Measurements from ENCODE around the gene INTS14.

INTS14 gene

DNA sequence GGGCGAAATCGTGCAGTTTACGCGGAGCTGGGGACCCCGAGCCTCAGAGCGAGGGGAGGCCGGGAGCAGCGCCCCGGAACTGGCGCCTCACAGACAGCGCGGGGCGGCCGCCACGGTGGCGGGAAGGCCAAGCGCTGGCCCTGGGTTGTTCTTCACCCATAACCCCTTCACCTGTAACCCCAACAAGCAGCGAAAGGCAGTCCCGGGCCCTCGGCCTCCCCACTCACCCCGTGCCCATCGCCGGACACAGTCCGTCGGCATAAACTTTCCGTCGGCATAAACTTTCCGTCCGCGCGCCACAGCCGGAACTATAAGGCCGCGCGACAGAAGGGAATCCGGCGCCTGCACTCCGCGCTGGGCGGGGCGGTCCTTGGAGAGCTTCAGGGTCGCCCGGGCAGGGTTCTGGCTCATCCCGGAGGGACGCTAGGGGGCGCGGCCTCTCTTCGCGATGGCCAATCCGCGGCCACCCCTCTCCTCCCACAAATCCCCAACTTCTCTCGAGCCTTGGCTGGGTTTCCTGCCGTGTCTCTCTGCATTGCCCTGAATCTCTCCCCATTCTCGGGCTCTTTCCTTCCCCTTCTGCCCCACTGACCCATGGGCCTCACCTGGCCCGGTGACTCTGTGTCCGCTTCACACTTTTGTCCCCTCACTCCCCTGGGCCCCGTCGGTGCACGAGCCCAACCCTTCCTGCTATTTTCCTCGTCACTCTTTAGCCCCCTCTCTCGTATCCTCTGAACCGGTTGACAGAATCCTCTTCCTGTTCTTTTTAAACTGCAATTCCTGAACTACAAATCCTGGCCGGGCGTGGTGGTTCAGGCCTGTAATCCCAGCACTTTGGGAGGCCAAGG, at the start of gene INTS14:
Gene INTS14, minus strand, starts transcription at position 261 of the 848 bp plus-strand sequence. CDS start 3,751 bp downstream, outside the sequence.
- peak; percentile 87 for DNase-seq

DNA sequence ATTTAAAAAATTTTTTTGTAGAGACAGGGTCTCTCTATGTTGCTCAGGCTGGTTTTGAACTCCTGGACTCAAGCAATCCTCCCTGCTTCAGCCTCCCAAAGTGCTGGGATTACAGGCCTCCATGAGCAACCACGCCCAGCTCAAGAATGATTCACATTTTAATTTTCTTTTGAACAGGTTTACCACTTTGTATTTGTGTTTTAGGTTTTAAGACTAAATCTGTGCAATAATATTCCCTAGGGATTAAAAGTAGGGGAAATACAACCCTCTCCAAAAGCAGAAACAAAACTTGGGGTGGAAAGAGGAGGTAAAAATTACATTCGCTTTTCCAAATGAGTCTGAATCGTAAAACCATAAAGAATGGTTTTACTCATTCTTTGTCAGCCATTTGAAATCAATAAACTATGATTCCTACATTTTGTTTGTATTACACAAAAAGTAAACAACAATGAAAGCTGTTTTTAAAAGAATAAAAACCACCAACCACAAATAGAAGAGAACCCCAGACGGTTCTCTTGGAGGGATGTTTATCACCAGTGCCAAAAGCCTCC, 48.6 kb upstream of the INTS14 start:
- no peak for DNase-seq

DNA sequence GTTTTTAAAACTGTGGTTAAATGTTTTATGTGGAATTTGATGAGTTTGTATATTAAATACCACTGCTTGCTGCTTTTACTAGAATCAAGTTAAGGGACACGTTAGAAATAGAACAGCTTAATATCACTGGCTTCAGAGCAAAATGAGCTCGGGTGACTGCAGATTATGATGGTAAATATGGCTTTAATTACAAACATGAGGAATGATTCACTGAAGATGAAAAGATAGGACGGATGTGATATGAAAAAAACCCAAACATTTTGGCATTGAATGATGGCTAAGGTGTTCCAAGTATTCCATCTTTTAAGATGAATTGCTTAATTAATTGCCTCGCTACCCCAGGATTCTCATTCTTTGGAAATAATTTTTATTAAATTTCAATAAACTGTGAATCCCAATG, 44.5 kb upstream of the INTS14 start:
- DNase-seq, result no peak

- no peak for DNase-seq
Observed at GRCh38 chr15:65655026-65655425, 44.1 kb upstream of the INTS14 start.

DNA sequence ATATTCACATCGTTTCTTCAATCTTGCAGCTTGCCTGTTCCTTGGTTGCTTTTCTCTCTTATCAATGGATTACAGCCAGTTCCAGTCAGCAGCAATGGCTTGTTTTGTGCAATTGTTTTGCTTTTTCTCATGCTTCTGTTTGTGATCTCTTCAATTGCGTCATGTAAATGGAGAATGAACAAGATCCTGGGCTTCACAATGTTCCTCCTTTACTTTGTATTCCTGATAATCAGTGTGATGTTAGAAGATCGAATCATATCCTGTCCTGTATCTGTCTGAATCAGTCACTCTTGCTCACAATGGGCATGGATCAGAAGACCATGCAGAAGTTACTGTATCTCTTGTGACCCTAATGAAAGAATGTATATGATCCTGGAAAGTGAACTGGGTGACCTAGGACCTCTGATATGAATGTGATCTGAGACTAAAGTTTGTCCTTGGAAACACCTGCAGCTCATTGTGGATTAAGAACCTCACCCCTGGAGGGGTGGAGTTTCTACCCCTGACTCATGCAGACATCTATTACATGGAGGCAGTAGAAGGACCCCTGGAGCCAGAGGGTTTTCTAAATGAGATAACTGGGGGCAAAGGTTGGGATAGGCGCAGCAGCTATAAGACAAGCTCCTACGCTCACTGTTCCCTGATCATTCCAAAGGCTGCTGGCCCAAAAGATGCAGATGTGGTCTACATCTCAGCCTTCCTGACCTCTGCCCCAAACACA, 43.0 kb upstream of the INTS14 start:
- DNase-seq, result no peak

GRCh38 chr15:65653341-65653740, 42.4 kb upstream of the INTS14 start:
- no peak for DNase-seq

- no peak for DNase-seq
Observed at GRCh38 chr15:65651831-65652749, 41.2 kb upstream of the INTS14 start.

DNA sequence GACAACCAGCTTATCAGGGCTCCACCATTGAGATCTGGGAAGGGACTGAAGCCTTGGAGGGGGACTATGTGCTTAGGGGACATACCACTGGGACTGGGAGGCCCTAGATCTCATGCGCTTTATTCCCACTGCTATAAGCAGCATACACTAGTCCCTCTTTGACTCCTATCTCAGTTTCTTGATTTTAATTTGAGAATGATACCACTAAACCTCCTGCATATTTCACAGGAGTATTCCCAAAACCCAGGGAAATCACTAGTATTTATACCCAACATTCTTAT, 40.1 kb upstream of the INTS14 start:
- no peak for DNase-seq

DNA sequence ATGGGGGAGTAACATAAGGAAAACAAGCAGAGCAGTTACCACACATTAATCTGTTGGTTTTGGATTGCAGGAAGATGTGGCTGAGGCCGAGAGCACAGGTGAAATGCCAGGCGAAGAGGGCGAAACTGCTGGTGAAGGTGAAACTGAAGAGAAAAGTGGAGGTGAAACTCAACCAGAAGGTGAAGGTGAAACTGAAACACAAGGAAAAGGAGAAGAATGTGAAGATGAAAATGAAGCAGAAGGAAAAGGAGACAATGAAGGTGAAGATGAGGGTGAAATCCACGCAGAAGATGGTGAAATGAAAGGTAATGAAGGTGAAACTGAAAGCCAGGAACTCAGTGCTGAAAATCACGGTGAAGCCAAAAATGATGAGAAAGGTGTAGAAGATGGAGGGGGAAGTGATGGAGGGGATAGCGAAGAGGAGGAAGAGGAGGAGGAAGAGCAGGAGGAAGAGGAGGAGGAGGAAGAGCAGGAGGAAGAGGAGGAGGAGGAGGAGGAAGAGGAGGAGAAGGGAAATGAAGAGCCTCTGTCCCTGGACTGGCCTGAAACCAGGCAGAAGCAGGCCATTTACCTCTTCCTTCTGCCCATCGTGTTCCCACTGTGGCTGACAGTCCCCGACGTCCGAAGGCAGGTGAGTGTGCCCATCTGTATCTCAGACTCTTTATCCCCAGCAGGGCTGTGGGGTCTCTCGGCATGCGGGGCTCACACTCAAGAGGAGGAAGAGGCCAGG, 39.5 kb upstream of the INTS14 start:
- DNase-seq, result no peak

GRCh38 chr15:65646486-65646885, 35.6 kb upstream of the INTS14 start:
- no peak for DNase-seq

DNA sequence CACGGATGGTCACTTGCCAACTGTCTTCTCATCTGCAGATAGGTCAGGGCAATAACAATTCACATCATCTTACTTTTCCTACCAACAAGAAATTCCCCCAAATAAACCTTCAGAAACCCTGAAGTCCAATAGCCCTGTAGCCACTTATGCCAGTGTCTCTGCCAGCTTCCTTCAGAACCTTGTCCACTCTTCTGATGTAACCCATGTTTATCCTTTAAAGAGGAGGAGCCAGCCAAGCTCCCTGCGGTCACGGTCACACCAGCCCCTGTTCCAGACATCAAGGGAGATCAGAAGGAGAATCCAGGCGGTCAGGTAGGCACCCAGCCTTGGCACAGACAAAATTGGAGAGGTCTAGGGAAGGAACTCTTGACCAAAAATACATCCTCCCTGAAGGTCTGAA, 34.5 kb upstream of the INTS14 start:
- no peak for DNase-seq

DNA sequence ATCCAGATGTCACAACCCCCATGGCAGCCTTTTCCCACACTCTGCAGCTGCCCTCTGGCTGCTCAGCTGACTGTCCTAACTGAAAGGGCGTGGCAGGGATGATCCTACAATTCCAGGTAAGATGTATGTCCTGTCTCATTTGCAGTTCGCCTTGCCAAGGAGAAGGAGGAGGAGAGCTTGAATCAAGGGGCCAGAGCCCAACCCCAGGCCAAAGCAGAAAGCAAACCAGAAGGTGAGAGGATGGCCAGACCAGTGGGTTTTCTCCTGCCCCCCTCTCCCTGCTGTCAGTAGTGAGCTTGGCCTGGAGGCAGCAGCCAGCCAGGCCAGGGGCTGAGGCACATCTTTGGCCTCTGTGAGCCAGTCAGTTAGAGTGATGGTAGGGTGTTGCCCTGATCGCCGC, 33.4 kb upstream of the INTS14 start:
- DNase-seq, result no peak

DNA sequence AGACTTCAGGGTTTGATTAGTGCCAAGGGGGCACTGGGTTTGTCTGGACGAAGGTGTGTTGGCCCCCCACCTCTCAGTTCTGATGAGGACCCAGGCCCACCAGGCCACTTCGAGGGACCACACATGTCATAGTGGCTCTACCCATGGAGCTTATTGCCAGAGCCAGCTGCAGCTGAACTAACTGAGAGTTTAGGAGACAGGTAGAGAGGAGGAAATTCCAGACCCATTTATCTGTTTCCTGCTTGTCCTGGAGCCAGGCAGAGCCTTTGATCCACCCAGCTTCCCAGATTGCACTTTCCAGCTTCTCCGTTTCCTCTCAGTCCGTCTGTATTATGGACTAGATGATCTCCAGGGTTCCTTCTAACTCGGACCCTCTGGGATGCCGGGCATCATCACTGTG, 31.7 kb upstream of the INTS14 start:
- DNase-seq, result no peak

GRCh38 chr15:65641768-65642475, 31.0 kb upstream of the INTS14 start:
- no peak for DNase-seq

DNA sequence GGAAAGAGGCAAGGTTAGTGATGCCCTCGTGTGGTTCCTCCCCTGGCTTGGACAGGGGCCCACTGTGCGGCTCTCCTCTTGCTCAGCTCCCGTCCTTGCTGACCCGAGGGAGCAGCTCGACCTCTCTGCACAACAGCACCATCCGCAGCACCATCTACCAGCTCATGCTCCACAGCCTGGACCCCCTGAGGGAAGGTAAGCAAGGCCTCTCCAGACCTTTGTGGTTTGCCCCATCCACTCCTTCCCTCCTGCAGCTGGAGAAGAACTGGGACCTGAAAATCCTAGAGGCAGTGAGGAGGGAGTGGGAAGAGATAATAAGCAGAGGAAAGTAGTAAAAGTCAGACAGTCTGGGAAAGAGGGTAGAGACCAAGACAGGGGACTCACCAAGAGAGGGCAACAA, 28.6 kb upstream of the INTS14 start:
- no peak for DNase-seq

DNA sequence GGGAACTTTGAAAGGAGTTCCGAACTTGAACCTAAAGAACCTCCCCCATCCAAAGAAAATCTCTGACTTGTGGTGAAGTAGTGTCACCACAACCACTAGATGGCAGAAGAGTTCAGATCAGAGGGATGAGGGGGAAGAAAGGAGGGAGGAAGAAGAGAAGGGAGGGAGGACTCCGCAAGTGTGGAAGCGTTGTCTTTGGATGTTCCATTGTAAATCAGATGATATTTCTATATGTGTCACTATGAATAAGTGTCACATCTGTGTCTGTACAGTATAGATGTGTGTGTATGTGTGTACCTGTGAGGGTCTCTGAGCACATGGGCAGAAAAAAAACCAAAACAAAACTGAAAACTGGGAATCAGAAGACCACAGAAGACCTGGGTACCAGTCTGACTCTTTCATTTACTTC, 27.8 kb upstream of the INTS14 start:
- DNase-seq, result peak; percentile 3

GRCh38 chr15:65638109-65638508, 27.2 kb upstream of the INTS14 start:
- no peak for DNase-seq

DNA sequence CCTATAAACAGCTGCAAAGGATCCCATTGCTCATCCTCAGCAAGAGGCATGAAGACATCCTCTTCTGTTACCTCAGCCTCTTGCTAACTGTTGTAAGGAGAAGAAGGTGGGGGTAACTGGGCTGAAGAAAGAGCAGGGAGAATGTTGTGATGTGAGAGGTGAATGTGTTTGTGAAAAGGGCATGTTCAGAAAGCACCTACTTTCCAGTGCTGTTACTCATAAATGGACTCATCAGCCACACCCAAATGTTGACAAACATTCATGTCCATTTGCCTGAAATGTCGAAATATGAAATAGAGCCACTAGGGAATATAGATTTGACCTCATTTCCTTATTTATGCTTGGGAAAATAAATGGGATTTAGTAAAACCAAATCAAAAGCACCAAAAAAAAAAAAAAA, 23.4 kb upstream of the INTS14 start:
- DNase-seq, result no peak

- no peak for DNase-seq
Observed at GRCh38 chr15:65633752-65634151, 22.8 kb upstream of the INTS14 start.

- no peak for DNase-seq
Observed at GRCh38 chr15:65632780-65633375, 21.9 kb upstream of the INTS14 start.

DNA sequence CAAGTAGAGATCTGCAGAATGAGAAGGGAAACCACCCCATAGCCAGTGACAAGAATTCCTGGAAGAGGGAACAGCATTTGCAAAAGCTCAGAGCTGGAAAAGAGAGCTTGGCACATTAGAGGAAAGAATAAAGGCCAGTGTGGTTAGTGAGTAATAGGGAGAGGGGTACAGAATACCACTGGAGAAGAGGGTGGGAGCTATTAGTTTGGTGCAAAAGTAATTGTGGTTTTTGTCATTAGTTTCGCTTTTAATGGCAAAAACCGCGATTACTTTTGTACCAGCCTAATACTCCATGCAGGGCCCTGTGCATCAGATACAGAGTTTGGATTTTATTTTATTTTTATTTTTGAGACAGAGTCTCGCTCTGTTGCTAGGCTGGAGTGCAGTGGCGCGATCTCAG, 20.6 kb upstream of the INTS14 start:
- DNase-seq, result no peak
